GM18858 (cell line): ENCODE measurements around the gene SLC47A1.
"Not testable (repeated sequence)": the region's sequence is repeated elsewhere in the genome, so short reads cannot be mapped to it uniquely, and the experiment has no call there.

Source experiments
- ATAC-seq: cut with Tn5 transposase; IDR thresholded peaks from one replicate; pipeline ENCODE4 v1.9.1; 2021; ENCODE audit not compliant: unreplicated experiment

Gene SLC47A1

DNA sequence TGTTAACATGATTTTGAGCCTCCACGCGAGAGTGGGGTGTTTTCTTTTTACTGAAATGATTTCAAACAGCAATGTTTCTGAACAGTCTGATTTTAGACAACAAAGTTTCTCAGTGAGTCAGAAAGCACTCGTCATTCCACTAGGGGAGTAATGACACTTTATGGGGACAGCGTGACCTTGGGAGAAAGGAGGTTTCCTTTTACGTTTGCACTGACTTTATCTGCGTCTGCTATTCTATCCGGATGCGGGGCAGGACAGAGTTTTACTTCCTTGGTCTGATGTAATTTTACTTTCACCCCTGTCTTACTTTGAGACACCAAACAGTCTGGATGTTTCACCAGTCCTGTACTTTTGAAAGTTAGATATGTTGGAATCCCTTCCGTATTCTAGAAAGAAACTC is 20.7 kb downstream of the SLC47A1 start:
- no peak for ATAC-seq

DNA sequence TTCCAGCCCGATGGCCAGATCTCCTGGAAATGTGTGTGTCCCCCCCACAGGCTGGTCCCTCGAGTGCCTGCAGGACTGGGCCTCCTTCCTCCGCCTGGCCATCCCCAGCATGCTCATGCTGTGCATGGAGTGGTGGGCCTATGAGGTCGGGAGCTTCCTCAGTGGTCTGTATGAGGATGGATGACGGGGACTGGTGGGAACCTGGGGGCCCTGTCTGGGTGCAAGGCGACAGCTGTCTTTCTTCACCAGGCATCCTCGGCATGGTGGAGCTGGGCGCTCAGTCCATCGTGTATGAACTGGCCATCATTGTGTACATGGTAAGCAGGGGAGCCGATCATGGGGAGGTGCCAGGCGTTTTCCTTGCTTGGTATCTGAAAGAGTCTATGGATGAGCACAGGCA is 22.1 kb downstream of the SLC47A1 start:
- no peak for ATAC-seq

DNA sequence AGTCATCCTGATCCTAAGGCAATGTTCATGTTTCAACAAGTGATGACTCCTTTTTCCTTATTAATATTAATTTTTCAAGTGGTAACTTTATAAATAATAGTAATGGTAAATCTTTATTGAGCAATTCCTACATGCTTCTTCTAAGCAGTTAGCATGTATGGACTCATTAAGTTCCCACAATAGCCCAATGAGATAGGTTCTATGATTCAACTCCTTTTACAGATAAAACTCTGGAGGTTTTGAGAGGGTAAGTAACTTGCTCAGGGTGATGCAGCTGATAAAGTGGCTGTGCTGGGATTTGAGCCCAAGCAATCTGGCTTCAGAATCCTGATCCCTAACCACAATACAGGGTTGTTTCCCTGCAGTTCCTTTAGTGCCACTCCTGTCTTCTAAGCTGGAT is 25.3 kb downstream of the SLC47A1 start:
- no peak for ATAC-seq

DNA sequence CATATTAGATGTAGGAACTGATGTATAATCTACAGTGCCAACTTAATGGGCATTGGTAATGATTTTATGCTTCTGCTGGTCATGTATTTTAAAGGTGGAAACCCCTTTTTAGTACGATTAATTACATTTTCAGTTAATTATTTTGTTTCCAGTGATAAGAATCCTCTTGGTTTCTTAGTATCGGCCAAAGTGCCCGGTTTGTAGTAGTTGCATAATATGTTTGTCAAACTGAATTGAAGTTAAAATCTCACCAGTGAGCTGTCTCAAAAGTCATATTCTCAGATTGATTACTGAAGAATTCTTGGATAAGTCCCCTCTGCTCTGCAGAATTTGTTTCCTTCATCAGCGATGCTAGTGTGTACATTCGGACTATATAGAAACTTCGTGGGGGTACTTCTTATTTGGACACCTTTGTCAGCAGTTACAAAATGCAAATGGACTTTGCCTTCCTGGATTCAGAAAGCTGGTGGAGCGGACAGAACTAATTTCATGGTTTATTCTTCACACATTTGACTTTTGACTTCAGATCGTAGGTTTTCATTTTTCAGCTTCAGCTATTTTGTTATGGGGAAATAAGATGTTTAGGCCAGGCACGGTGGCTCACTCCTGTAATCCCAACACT is 28.2 kb downstream of the SLC47A1 start:
- ATAC-seq, result no peak

DNA sequence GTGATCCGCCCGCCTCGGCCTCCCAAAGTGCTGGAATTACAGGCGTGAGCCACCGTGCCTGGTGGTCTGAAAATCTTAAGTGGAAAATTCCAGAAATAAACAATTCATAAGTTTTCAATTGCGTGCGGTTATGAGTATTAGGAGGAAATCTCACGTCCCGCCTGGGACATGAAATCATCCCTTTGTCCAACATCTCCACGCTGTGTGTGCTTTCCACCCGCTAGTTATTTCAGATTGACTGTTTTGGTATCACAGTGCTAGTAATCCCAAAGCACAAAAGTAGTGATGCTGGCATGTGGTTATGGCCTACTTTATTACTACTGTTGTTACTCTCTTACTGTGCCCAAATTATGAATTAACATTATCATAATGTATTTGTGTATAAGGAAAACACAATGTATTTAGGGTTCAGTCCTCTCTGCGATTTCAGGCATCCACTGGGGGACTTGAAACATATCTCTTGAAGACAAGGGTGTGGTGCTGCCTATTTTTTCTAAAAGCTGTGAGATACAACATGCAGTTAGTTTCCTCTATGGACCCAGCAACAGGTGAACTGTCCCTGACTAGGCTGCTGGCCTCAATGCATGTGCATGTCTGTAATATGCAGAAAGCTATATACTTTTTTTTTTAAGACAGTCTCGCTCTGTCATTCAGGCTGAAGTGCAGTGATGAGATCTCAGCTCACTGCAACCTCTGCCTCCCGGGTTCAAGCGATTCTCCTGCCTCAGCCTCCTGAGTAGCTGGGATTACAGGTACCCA is 32.3 kb downstream of the SLC47A1 start:
- no peak for ATAC-seq

DNA sequence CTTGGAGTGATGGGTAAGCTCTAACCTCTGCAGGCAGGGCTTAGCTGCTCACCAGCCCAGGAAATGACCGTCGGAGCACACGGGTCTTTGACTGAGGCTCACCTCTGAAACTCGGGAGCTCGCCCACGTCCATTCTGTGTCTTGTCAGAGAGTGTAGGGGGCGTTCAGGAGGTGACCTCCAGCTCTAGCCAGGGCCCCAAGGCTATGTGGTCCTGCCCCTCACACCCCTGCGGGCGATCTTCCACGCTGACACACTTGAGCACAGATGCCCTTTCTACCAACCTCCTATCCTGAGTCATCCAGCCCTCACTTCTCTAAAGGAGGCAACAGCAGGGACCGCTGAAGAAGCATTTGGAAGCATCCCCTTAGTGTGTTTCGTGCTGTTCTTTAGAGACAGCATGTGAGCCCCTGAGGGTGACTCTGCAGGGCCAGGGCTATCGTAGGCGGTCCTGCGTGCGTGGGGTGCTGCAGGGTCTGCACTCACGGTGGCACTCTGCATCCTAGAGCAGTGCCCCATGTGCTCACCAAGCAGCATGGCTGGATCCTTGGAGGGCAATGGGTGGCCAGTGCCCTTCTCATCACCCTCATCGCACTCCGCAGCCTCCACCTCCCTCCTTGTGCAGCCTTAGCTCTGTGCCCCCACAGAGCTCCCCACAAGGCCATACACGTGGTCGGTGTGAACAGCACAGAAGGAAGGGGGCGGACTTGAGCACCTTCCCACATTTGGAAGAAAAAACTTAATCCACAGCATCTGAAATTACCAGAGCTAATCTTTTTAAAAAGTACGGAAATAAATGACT is 33.8 kb downstream of the SLC47A1 start:
- no peak for ATAC-seq

DNA sequence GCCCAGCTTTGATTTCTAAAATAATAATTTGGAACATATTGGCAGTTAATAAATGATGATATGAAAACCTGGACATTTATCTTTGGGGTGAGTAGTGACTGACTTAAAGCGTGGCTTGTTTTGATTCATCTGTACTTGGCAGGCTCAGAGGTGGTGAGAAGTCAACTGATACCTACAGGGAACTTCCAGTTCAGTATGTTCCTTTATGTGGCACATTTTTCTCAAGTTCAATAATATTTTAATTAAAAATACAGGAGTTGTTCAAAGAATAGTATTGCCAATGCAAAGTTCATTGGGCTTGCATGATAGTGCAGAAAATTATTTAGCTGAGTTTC is 34.3 kb downstream of the SLC47A1 start:
- no peak for ATAC-seq

DNA sequence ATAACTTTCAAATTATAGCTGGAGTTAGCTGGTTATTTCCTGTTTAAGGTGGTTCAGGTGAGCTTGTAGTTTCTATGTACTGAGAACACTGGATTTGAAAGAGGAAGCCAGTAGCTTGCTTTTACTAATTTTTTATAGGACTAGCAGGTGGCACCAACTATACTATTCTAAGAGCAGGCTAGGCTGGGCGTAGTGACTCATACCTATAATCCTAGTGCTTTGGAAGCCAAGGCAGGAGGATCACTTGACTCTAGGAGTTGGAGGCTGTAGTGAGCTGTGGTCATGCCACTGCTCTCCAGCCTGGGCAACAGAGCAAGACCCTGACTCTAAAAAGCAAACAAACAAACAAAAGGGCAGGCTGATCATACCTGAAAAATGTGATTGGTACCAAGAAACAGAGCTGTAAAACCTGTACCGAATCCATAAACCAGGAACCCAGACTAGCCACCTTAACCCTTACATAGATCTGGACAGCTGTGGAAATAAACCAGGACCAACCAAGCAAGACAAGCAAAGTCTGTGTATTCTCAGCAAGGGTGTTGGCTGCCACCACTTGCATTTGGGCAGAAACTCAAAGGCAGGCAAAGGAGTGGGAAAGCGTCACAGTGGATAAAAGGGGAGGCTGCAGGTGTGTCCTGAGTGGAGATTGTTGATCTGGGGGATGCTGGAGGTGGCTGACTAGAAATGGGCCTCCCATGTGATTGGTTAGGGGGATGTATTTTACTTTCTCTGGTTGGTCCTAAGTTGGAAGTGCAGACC is 36.3 kb downstream of the SLC47A1 start:
- ATAC-seq, result no peak

DNA sequence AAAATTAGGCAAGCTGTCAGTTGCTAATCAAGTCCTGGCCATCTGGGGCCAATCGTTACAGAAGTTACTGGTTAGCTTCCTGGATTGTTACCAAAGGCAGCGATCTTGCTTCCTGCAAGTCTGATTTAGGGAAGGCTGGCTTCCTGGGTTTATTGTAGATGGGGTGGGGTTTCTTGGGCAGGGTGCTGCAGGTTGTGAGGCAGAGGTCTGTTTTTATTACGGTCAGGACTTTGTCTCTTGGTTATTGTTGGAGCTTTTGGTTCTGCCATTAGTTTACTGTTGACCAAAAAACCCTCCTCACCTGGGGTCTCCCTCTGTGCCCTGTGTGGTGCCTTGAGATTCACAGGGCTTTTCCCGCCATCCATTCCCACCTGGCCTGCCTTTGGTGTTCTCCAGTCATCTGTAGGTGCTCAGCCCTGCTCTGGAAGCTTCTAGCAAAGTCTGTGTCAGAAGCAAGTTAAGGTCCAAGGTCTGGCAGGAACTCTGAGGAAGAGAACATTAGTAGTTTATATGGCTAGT is 36.9 kb downstream of the SLC47A1 start:
- ATAC-seq, result no peak

DNA sequence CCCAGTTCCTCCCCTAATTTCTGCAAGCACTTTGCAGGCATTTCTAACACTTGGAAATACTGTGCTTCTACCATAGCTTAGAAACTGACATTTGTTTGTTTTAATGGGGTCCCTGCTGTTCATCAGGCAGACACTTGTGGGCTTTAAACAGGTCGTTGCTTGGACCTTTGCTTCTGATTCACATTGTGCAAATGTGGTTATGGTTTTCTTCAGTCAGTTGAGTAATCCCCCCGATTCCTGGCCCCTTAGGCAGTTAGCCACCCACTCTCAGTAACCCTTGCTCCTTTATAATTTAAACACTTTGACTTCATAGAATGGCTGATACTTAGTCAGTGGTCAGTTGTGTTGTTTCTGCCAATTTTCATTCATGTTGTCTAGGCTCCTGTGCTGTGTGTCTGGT is 39.4 kb downstream of the SLC47A1 start:
- no peak for ATAC-seq

DNA sequence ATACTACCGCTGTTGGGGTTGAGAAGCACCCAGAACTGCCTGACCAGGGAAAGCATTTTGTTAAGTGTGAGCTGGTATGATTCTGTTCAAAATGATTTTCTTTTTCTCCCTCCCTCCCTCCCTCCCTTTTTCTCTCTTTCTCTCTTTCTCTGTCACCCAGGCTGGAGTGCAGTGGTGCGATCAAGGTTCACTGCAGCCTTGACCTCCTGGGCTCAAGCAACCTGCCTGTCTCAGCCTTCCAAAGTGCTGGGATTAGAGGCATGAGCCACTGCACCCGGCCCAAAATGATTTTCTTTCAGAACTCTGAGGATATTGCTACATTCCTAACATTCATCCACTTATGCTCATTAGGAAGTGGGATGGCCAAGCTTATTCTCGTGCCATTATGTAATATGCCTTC is 41.3 kb downstream of the SLC47A1 start:
- no peak for ATAC-seq

DNA sequence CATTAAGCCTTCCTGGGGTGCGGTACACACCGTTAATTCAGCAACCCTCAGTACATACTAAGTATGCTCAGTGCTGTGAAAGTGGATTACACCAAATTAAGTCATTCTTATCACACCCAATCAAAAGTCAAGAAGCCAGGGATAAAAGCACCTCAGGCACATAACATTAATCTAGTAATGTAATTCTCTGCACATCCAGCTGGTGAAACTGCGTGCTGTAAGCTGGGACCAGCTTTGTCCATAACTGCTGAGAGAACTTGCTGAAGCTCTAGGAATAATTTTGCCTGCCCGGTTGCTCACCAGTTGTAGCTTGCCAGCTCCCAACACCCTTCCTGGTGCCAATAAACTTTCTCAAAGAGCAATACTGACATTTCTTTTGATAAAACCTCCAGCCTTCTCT is 44.9 kb downstream of the SLC47A1 start:
- no peak for ATAC-seq

DNA sequence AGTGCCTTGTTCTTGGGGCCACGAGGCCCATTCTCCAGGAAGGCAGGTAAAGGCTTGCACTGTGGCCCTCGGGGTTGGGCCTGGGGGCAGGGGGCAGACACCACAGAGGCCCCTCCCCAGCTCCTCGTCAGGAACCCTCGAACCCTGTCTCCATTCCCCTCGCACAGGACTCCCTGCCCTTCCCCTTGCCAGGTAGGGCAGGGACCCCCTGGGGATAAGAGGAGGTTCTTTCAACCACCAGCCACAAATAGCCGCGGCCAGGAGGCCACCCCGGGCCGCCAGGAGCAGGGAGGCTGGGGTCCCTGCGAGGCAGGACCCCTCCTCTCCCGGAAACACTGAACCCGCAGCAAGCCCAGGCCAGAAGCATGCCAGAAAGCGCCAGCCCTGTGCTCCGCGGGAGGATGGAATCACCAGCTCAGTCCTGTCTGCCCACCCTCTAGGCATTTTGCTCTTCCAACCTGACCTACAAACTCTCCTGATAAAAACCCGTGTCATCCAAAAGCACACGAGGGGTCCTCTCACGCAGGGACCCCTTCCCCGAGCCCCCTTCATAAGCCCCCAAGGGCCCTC is 45.6 kb downstream of the SLC47A1 start:
- ATAC-seq, result no peak

DNA sequence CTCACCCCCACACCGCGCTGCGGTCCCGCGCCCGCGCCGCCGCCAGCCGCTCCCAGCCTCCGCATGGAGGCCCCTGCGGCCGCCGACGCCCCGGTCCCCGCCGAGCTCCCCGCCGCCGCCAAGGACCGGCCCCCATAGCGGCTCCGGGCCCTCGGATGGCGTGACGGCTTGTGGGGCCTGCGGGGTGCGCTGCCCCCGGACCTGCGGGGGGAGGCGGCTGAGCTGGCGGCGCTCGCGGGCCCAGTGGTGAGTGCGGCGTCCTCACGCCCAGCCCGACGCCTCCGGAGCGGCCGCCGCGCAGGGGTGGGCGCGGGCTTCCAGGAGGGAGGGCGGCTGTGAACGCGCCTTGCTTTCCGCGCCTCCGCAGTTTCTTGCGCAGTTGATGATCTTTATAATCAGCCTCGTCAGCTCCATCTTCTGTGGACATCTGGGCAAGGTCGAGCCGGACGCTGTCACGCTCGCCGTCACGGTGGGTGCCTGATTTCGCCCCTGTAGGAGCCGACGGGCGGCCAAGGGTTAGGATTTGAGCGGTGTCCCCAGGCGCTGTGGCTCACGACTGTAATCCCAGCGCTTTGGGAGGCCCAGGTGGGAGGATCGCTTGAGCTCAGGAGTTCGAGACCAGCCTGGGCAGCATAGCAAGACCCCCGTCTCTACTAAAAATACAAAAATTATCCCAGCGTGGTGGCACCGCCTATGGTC is 46.4 kb downstream of the SLC47A1 start:
- ATAC-seq, result no peak

DNA sequence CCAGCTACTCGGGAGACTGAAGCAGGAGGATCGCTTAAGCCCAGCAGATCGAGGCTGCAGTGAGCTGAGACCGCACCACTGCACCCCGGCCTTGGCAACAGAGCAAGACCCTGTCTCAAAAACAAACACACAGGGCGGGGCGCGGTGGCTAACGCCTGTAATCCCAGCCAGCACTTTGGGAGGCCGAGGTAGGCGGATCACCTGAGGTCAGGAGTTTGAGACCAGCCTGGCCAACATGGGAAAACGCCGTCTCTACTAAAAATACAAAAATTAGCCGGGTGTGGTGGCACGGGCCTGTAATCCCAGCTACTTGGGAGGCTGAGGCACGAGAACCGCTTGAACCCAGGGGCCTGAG is 46.9 kb downstream of the SLC47A1 start:
- not testable (repeated sequence) for ATAC-seq

DNA sequence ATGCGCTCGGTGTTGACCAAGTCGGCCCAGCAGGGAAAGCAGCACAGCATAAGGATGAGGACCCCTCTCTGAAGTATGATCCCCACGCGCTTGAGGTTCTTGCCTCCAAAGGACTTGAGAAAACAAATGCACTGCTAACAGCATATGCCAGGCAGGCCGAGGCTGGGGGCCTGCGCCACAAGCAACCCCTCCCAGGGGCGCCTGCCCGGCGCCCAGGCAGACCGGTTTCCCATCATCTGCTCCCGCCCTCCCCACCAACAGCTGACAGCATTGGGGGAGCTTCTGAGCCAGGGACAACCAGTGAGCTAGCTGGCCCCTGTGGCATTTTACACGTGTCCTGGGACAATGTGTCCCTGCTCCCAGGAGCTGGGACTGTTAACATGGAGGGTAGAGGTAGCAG is 48.5 kb downstream of the SLC47A1 start:
- not testable (repeated sequence) for ATAC-seq

DNA sequence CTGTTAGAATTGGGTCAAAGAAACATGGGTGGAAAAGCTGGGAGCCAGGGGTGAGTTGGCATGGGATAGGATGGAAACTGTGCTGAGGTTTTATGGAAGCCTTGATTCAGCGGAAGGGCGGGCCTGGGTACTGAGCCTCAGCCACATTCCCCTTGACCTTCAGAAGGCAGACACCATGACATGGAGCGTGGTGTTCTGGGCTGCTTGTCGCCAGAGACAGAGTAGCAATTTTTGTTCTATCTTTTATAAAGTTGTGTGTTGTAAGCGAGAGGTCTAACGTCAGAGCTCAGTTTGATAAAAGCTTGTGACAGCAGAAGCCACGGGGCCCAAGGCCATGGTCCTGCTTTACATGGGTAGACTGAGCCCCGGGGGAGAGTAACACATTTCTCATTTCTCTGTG is 50.2 kb downstream of the SLC47A1 start:
- no peak for ATAC-seq

DNA sequence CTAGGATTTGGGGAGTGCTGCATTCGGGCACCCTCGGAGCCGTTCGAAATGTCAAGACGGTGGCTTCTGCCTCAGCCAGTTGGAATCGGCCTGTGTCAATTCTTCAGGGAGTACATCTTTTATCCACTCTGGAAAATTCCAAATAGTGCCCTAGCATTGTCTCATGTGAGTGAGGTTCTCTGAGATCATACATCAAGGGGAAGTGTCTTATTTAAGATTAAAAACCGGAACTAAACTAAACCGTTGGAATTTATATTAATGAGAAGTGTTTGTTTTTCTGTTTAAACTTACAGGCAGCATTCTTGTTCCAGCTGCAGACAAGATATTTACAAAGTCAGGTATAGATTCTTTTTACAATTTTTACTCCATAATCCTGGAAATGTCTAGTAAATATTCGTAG is 56.8 kb downstream of the SLC47A1 start:
- ATAC-seq, result no peak

DNA sequence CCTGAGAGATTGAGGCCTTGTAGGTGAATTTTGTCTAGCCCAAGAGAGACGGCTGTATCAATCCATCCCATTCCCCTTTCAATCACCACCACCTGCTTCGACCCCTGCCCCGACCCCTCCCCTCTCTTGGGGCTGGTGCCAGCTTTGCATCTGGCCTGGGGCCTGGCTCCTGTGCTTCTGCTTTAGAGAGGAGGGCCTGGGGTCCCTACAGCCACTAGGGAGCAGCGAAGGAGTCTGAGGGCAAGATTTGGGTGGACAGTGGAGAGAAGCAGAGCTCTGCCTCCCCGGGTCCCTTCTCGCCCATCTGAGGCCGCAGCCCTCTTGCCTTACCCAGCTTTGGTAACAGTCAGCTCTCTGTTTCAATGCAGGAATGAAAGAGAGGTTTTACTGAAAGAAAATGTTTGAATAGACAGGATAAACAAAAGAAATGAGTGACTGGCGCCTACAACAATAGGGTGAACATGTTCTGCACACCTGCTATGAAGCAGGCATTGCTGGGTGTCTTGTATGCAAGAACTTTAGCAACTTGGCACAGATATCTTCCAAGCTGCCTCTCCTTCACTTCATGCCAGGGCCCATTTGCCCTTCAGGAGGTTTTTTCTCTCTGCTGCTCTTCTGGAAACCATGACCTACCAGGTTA is 57.4 kb downstream of the SLC47A1 start:
- no peak for ATAC-seq

DNA sequence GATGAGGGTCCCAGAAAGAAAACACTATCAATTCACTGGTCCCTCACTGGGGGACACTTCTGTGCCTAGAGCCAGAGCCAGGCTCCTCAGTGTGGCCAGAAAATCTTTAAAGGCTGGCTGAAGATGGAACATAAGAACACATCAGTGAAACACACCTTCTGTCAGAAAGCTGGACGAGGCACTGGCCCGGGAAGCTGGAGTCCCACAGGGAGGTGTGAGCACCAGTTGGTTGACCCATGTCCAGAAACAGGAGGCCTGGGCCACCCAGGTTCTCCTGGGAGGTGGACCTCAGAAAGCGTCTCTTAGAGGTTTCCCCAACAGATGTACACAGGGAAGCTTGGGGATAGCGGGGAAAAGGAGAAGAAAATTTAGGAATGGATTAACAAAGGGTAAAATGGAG is 58.7 kb downstream of the SLC47A1 start:
- ATAC-seq, result no peak
